Ascending aorta (tissue), 2 donors: ENCODE data around the gene COG4. TPM values are rescaled to one million over a fixed set of nuclear protein-coding genes. Genes with fewer than 3 reads are reported as not detected.

Experiments used
- DNase-seq, 2 donors: peaks; one replicate each; pipeline ENCODE4 v3.0.0-alpha.2; 2019; ENCODE audit warnings: low spot score in 2 of 2
- H3K27ac ChIP-seq, 2 donors: fragments of 200-600 bp; sonication (generic); one replicate each; pipeline ENCODE4 v1.5.1; 2016 to 2017; ENCODE audit warnings: mild to moderate bottlenecking in 1 of 2
- H3K27me3 ChIP-seq: fragments of 200-600 bp; sonication (generic); one replicate; pipeline ENCODE4 v1.5.1; 2017
- H3K36me3 ChIP-seq, 2 donors: fragments of 200-600 bp; sonication (generic); one replicate each; pipeline ENCODE4 v1.5.1; 2016
- H3K4me1 ChIP-seq, 2 donors: fragments of 200-600 bp; sonication (generic); one replicate each; pipeline ENCODE4 v1.5.1; 2016 to 2017; ENCODE audit warnings: mild to moderate bottlenecking in 1 of 2
- H3K4me3 ChIP-seq, 2 donors: fragments of 200-600 bp; sonication (generic); one replicate each; pipeline ENCODE4 v1.5.1; 2016 to 2017; ENCODE audit warnings: mild to moderate bottlenecking in 1 of 2
- H3K9me3 ChIP-seq, 2 donors: fragments of 200-600 bp; sonication (generic); one replicate each; pipeline ENCODE4 v1.5.1; 2016
- CTCF ChIP-seq, 3 experiments: fragments of 200-600 bp in 2 of 3; fragments of 450-650 bp in 1 of 3; sonication (generic) in 2 of 3; IDR thresholded peaks; one replicate each; pipeline ENCODE4 v1.5.1; 2016 to 2019; ENCODE audit warnings: antibody characterized with exemption in 3 of 3, mild to moderate bottlenecking in 1 of 3, moderate library complexity in 1 of 3
- intact Hi-C: fragments of 100-400 bp; cut with DNase I; formaldehyde crosslinking; loops from one replicate; pipeline ENCODE4 v1.15.1; 2023
- total RNA-seq: library from RNA; depleted of rRNA; stranded (reverse); fragments of >200 nt; gene quantifications from one replicate; pipeline ENCODE4 v1.1.0, GENCODE V29; 2016

Gene COG4
- total RNA-seq, 1 donor from 2014 or later = 59.1 TPM

- DNase-seq = no peak
- Histone ChIP-seq H3K9me3 (no peaks in the 10 kb centered on the region), H3K4me3 (no peak overlapping the region), H3K27ac (no peak overlapping the region), H3K36me3 (no peaks in the 10 kb centered on the region), H3K27me3 (no peaks in the 10 kb centered on the region), H3K4me1 (peaks cover 0 to 9% of the 10 kb centered on the region in 2 donors)
- TF ChIP-seq CTCF (IDR thresholded peaks at IDR 0.05) = no peak
- intact Hi-C loops = no loop called here
Observed at GRCh38 chr16:70441406-70441990, 81.9 kb downstream of the COG4 start.

GRCh38 chr16:70440009-70440692 lies 83.2 kb downstream of the COG4 start:
- Histone ChIP-seq H3K36me3 (no peaks in the 10 kb centered on the region), H3K27me3 (no peaks in the 10 kb centered on the region), H3K4me3 (no peak overlapping the region), H3K9me3 (no peaks in the 10 kb centered on the region), H3K27ac (peak overlapping the region in 1 of 2 donors; percentile 76), H3K4me1 (peaks cover 0 to 10% of the 10 kb centered on the region in 2 donors)
- DNase-seq = no peak
- intact Hi-C loops = no loop called here
- no peak for TF ChIP-seq CTCF (IDR thresholded peaks at IDR 0.05)

GRCh38 chr16:70438969-70439862 lies 84.1 kb downstream of the COG4 start, which contains the start of gene ST3GAL2:
ST3GAL2 (minus strand) TSS chr16:70439100; CDS start chr16:70398530, 40,570 bp downstream.
- Histone ChIP-seq H3K4me3 (peak within 1 kb of the TSS; percentile 95 to 97), H3K36me3 (peaks cover 0 to 4% of the 10 kb centered on the region in 2 donors), H3K4me1 (peaks cover 0 to 20% of the 10 kb centered on the region in 2 donors), H3K27me3 (no peaks in the 10 kb centered on the region), H3K9me3 (no peaks in the 10 kb centered on the region), H3K27ac (peak within 1 kb of the TSS; percentile 67 to 76)
- peak in 2 of 3 experiments; percentile 23 to 28 for TF ChIP-seq CTCF (IDR thresholded peaks at IDR 0.05)
- peak; percentile 85 to 97 for DNase-seq
- intact Hi-C loops = loop anchor here (1.0 kb wide), 2 partner anchors 15 to 58 kb away; partner anchors contain the start of gene FCSK

- Histone ChIP-seq H3K36me3 (peaks cover 0 to 4% of the 10 kb centered on the region in 2 donors), H3K27me3 (no peaks in the 10 kb centered on the region), H3K4me3 (peak overlapping the region; percentile 95 to 97), H3K4me1 (peaks cover 6 to 26% of the 10 kb centered on the region in 2 donors), H3K9me3 (no peaks in the 10 kb centered on the region), H3K27ac (peak overlapping the region; percentile 61 to 76)
- TF ChIP-seq CTCF (IDR thresholded peaks at IDR 0.05) = no peak
- intact Hi-C loops = no loop called here
- DNase-seq = peak in 1 of 2 donors; percentile 68
Observed at GRCh38 chr16:70438585-70438968, 84.8 kb downstream of the COG4 start.
